ENCODE results near the gene PDZD2. TPM values are rescaled to one million over a fixed set of nuclear protein-coding genes. Genes with fewer than 3 reads are reported as not detected.

PDZD2 gene
- total RNA-seq, 4 donors from 2014 or later: 10.2 to 15.0 (median 12.2) TPM

GRCh38 chr5:32099486-32100035 is 460.6 kb downstream of the PDZD2 start:
- intact Hi-C loops (cut with DNase I): loop anchor here (10.0 kb wide), 1 partner anchor 215 kb away; the partner anchor contains the start of gene MTMR12

GRCh38 chr5:32100230-32100629 is 461.3 kb downstream of the PDZD2 start:
- WGBS: 59% methylated on average over 4 of the region's 6 CpGs
- intact Hi-C loops (cut with DNase I): no loop called here
- H3K4me3 ChIP-seq: no peak overlapping the region
- H3K36me3 ChIP-seq: peaks cover 23 to 83% (median 71%) of the 10 kb centered on the region in 4 donors
- H3K27me3 ChIP-seq: no peaks in the 10 kb centered on the region
- DNase-seq (ENCODE audit: extremely low spot score): no peak
- H3K27ac ChIP-seq (replicated peaks in 1 of 4): peak overlapping the region in 3 of 4 donors; percentile 3 to 58 (median 14)
- no peaks in the 10 kb centered on the region for H3K9me3 ChIP-seq
- TF ChIP-seq CTCF (IDR thresholded peaks at IDR 0.05): no peak
- peaks cover 24 to 34% (median 30%) of the 10 kb centered on the region in 4 donors for H3K4me1 ChIP-seq

More at GRCh38 chr5:32099486-32100035, 460.6 kb downstream of the PDZD2 start:
- peak; percentile 79 for DNase-seq (ENCODE audit: extremely low spot score)
- TF ChIP-seq POLR2AphosphoS5 (IDR thresholded peaks at IDR 0.05) (peak in 1 of 2 donors; percentile 3), CTCF (IDR thresholded peaks at IDR 0.05) (no peak)
- H3K27me3 ChIP-seq: no peaks in the 10 kb centered on the region
- H3K27ac ChIP-seq (replicated peaks in 1 of 4): peak overlapping the region in 2 of 4 donors; percentile 3 to 58
- H3K36me3 ChIP-seq: peaks cover 18 to 76% (median 69%) of the 10 kb centered on the region in 4 donors
- H3K4me3 ChIP-seq: no peak overlapping the region
- H3K9me3 ChIP-seq: no peaks in the 10 kb centered on the region
- 74% methylated on average over 9 of the region's 9 CpGs for WGBS
- peaks cover 30 to 40% (median 37%) of the 10 kb centered on the region in 4 donors for H3K4me1 ChIP-seq

- intact Hi-C loops (cut with DNase I): no loop called here
- Histone ChIP-seq H3K4me1 (peaks cover 18 to 29% (median 25%) of the 10 kb centered on the region in 4 donors), H3K9me3 (no peaks in the 10 kb centered on the region), H3K27me3 (no peaks in the 10 kb centered on the region), H3K27ac (replicated peaks in 1 of 4) (peak overlapping the region in 1 of 4 donors; percentile 58), H3K4me3 (no peak overlapping the region), H3K36me3 (peaks cover 23 to 89% (median 76%) of the 10 kb centered on the region in 4 donors)
- 89% methylated on average over 8 of the region's 8 CpGs for WGBS
- TF ChIP-seq POLR2A (IDR thresholded peaks at IDR 0.05; ENCODE audit: low read depth) (no peak), POLR2AphosphoS5 (IDR thresholded peaks at IDR 0.05) (no peak), CTCF (IDR thresholded peaks at IDR 0.05) (no peak), EP300 (IDR thresholded peaks at IDR 0.05) (no peak)
- peak; percentile 80 for DNase-seq (ENCODE audit: extremely low spot score)
Observed at GRCh38 chr5:32100691-32101302, 461.9 kb downstream of the PDZD2 start.

GRCh38 chr5:32102254-32102986 is 463.5 kb downstream of the PDZD2 start:
- Histone ChIP-seq H3K9me3 (no peaks in the 10 kb centered on the region), H3K4me3 (no peak overlapping the region), H3K36me3 (peaks cover 23 to 100% (median 88%) of the 10 kb centered on the region in 4 donors), H3K27ac (replicated peaks in 1 of 4) (no peak overlapping the region), H3K4me1 (peaks cover 17 to 29% (median 23%) of the 10 kb centered on the region in 4 donors), H3K27me3 (no peaks in the 10 kb centered on the region)
- 89% methylated on average over 12 of the region's 12 CpGs for WGBS
- DNase-seq (ENCODE audit: extremely low spot score): peak; percentile 82
- TF ChIP-seq POLR2AphosphoS5 (IDR thresholded peaks at IDR 0.05) (no peak), EP300 (IDR thresholded peaks at IDR 0.05) (no peak), CTCF (IDR thresholded peaks at IDR 0.05) (no peak), POLR2A (IDR thresholded peaks at IDR 0.05; ENCODE audit: low read depth) (no peak)
- intact Hi-C loops (cut with DNase I): no loop called here

Measured in esophagus muscularis mucosa (tissue), 4 donors.